CD4-positive, alpha-beta T cell treated with Interleukin-10 for 1 hour (primary cell): ENCODE measurements around the gene ACOT8.
"Not testable (repeated sequence)": the region's sequence is repeated elsewhere in the genome, so short reads cannot be mapped to it uniquely, and the experiment has no call there.

ENCODE experiments used
- DNase-seq: peaks from one replicate; pipeline ENCODE4 v3.0.0-alpha.2; 2020

Gene ACOT8

GRCh38 chr20:45850926-45851325 is 6.3 kb downstream of the ACOT8 start:
- DNase-seq: no peak

DNA sequence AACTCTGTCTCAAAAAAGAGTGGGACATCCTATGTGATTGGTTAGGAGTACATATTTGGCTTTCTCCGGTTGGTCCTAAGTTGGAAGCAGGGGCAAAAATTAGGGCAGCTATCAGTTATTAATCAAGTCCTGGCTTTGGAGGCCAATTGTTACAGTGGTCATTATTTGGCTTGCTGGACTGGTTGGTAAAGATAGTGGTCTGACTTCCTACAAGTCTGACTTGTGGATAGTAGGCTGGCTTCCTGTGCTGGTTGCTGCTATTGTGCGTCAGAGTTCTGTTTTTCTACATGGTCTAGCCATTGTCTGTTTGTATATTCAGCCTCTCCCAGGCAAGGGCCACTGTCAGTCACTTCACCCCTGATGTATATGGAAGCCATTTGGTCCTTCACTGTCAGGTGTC is 7.0 kb downstream of the ACOT8 start:
- DNase-seq: no peak

- DNase-seq: no peak
These were observed 8.1 kb downstream of the ACOT8 start for GRCh38 chr20:45848969-45849582.

GRCh38 chr20:45848421-45848820 is 8.8 kb downstream of the ACOT8 start:
- no peak for DNase-seq

- DNase-seq: no peak
These were observed 11.7 kb downstream of the ACOT8 start for GRCh38 chr20:45845452-45845851.

- DNase-seq: no peak
These were observed 13.7 kb downstream of the ACOT8 start for GRCh38 chr20:45843506-45843905.

DNA sequence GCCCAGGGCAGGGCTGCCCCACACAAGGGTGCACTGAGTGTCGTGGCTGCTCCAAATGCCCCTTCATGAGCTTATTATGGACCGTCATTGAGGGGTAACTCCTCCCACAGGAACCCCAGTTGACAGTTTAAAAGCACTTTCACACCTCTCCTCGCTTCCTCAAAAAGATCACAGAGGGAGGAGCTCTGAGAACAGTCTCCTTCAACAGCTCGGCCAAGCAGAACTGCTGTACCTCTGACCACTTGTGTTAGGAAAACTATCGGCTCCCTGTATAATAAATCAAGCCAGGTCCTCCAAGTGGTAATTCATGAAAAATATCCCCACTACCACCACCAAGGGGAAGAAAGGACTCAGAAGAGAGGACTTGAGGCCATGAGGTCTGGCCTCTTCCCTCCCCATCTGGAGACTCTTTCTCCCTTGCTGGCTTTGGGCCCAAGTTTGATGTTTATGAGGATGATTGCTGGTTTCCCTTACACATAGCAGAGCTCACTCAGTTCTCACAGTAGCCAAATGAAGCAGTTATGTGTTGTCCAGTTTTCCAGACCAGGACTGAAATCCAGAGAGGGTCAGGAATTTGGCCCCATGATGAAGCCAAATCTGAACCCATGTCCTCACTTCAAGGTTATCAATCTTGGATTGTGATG is 14.9 kb downstream of the ACOT8 start:
- DNase-seq: no peak

DNA sequence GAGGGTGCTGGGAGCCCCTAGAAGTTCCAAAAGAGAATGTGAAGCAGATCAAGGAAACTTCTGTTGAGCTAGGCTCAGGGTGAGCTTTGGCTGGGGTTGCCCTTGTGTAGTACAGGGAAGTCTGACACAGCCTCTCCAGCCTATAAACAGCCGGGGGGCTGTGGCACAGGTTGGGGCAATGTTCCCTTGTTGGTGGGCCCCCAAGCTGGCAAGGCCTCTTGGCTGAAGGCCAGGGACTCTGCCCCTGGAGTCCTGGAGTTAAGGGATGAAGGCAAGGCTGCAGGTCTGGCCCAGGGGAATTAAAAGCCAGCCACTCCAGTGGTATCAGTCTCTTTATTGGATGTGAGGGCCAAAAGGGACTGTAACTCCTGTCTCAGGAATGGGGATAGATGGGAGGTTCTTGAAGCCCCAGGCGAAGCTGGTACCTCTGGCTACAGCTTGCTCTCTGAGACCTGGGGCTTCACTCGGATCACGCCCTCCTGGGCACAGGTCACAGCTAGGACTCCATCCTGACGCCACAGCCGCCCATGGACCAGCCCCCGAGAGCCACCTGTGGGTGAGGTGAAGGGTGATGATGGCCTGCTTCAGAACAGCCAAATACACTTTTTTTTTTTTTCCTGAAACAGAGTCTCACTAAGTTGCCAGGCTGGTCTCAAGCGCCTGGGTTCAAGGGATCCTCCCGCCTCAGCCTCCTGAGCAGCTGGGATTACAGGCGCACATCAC is 15.6 kb downstream of the ACOT8 start:
- DNase-seq: no peak

DNA sequence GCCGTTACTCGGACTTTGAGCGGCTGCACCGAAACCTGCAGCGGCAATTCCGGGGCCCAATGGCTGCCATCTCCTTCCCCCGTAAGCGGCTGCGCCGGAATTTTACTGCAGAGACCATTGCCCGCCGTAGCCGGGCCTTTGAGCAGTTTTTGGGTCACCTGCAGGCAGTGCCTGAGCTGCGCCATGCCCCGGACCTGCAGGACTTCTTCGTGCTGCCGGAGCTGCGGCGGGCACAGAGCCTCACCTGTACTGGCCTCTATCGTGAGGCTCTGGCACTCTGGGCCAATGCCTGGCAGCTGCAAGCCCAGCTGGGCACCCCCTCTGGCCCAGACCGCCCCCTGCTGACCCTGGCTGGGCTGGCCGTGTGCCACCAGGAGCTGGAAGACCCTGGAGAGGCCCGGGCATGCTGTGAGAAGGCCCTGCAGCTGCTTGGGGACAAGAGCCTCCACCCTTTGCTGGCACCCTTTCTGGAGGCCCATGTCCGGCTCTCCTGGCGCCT is 16.4 kb downstream of the ACOT8 start:
- DNase-seq: no peak

- DNase-seq: no peak
These were observed 20.4 kb downstream of the ACOT8 start for GRCh38 chr20:45836841-45837240.

GRCh38 chr20:45835825-45836224 is 21.4 kb downstream of the ACOT8 start:
- DNase-seq: no peak

DNA sequence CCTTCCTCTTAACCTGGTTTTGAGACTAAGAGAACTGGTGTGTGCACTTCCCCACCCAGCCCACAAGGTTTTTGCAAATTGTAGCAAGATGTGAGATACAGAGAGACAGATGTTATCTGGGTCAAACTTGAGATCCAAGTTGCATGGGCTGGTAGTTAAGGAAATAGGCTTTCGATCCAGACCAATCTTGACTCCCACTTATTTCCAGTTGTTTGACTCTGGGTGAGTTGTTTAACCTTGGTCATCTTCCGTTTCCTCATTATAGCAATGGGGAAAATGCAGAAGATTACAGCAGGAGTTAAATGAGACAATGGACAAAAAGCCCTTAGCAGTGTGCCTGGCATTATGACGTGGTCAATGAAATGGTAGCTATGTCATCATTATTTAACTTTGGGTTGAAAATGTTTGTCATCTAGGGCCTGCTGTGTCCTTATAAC is 21.8 kb downstream of the ACOT8 start:
- DNase-seq: no peak

DNA sequence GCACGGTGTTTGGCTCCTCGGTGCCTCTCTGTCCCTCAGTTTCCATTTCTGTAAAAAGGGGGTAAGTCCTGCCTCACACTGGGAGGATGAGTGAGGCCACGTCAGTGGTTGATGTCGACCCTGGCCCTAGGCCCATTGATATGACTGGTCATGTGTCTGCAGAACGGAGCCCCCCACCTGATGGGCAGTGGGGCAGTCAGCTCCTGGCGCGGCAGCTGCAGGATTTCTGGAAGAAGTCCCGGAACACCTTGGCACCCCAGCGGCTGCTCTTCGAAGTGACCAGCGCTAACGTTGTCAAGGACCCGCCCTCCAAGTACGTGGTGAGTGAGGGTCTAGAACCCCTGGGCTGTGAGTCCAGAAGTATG is 22.4 kb downstream of the ACOT8 start:
- DNase-seq: no peak

GRCh38 chr20:45833883-45834796 is 23.1 kb downstream of the ACOT8 start:
- peak; percentile 58 for DNase-seq

GRCh38 chr20:45833030-45833882 is 23.9 kb downstream of the ACOT8 start, which contains the start of gene SNX21:
SNX21 (plus strand) TSS chr20:45833799; CDS start chr20:45833920, 121 bp downstream.
- DNase-seq: no peak

- no peak for DNase-seq
These were observed 24.6 kb downstream of the ACOT8 start for GRCh38 chr20:45832619-45833018.

DNA sequence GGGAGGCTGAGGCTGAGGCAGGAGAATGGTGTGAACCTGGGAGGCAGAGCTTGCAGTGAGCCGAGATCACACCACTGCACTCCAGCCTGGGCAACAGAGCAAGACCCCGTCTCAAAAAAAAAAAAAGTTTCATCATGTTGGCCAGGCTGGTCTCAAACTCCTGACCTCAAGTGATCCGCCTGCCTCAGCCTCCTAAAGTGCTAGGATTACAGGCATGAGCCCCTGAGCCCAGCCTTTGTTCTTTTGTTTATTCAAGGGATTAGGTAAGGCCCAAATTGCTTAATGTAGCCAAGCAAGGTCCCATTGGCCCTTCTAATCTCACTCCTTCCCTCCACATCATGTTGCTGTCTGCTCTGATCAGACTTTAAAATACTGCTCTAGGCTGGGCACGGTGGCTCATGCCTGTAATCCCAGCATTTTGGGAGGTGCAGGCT is 27.5 kb downstream of the ACOT8 start:
- not testable (repeated sequence) for DNase-seq

GRCh38 chr20:45828589-45828988 is 28.6 kb downstream of the ACOT8 start:
- no peak for DNase-seq

GRCh38 chr20:45827712-45828111 is 29.5 kb downstream of the ACOT8 start:
- DNase-seq: no peak

DNA sequence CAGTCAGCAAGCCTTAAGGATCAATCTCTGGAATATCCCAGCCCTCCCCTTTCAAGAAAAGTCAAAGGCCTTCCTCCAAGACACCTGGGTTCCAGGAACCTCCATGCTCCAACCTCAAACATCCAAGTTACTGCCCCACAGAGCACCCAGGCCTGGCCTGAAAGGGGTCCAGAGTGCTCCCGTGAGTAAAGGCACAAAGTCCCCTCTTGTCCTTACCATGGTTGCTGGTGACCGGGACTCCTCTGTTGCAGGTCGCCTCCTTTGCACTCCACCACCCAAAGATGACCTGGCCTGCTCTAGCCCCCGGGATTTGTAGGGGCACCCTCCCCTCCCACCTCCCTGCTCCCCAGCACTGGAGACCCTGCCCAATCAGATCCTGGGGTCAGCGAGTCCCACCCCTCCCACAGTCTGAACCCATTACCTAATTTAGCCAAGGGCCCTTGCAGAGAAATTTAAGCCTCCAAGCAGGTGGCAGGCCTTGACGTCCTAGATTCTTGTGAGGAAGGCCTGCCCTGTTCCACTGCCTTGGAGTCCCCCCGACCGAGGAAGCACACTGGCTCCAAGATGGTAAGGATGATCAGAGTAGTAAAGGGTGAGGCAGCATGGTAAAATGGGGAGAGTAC is 30.1 kb downstream of the ACOT8 start, which contains the start of gene TNNC2:
Gene TNNC2 (minus strand): TSS at position 283 of the 623 bp plus-strand sequence. CDS start 64 bp downstream, at position 219.
- no peak for DNase-seq

DNA sequence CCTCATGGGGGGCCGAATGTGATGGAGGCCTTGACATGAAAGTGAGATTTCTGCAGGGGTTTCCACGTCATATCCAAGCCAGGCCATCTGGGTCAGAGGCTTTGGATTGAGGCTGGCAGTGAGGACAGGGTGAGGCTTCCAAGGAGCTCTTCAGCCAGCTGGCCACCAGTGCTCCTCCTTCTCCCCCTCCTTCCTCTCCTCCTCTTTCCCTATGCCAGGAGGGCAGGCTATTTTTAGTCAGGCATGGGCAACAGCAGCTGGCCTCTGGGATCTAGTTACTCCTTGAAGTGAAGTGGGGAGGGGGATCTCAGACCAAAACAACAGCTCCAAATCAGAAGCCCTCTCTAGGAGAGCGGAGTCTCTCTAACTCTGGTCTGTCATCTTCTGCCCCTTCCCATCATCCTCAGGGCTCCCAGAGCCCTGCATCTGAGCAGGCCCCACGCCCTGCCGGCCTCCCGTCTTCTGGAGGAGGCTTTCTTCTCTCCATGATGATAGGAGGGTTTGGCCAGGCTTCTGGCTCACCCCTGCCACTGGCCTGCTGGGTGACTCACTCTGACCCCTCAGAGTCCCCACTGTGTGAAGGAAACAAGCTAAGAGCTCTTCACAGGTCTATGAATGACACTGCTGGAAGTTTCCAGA is 30.7 kb downstream of the ACOT8 start:
- no peak for DNase-seq
